K562 (cell line): ENCODE data around the gene EFCAB12. TPM values are rescaled to one million over a fixed set of nuclear protein-coding genes. Genes with fewer than 3 reads are reported as not detected.
A peak's percentile ranks its signal among the peaks of the same experiment; 100 is the strongest.

Experiments used
- ARHGAP35 ChIP-seq: fragments of 450-650 bp; IDR thresholded peaks from 2 replicates; pipeline ENCODE4 v1.6.1; 2018; ENCODE audit not compliant: partially characterized antibody
- ARID2 ChIP-seq: fragments of 450-650 bp; IDR thresholded peaks from 2 replicates; pipeline ENCODE4 v1.6.1; 2017; ENCODE audit warnings: antibody characterized with exemption, mild to moderate bottlenecking
- BMI1 ChIP-seq: fragments of 150-350 bp; IDR thresholded peaks from 2 replicates; pipeline ENCODE4 v1.6.1; 2014; ENCODE audit warnings: low read length
- CBX1 ChIP-seq: sonication (generic); IDR thresholded peaks from 2 replicates; pipeline ENCODE4 v1.6.1; 2016; ENCODE audit warnings: antibody characterized with exemption, low read depth, mild to moderate bottlenecking
- GTF2A2 ChIP-seq: IDR thresholded peaks from 2 replicates; pipeline ENCODE4 v1.6.1; 2016; ENCODE audit warnings: mild to moderate bottlenecking, missing genetic modification characterization, missing compliant biosample characterization
- JUN ChIP-seq, 2 experiments: sonication (generic) in 1 of 2; formaldehyde crosslinking in 1 of 2; IDR thresholded peaks; 2 replicates each; pipeline versions ENCODE4 v1.6.1 to v1.8.0; 2012 to 2022; ENCODE audit warnings: borderline replicate concordance in 2 of 2, mild to moderate bottlenecking in 2 of 2, improper control_type of control experiment in 1 of 2, low read depth in 1 of 2, low read length in 1 of 2, missing genetic modification reagents in 1 of 2
- KDM2B ChIP-seq: fragments of 250-450 bp; sonication (Bioruptor Pico); IDR thresholded peaks from 2 replicates; pipeline ENCODE4 v1.8.0; 2021; ENCODE audit warnings: mild to moderate bottlenecking, moderate library complexity
- MIER1 ChIP-seq: fragments of 450-650 bp; IDR thresholded peaks from 2 replicates; pipeline ENCODE4 v1.6.1; 2016; ENCODE audit warnings: antibody characterized with exemption, mild to moderate bottlenecking, low read depth
- NFE2L1 ChIP-seq: fragments of 450-650 bp; IDR thresholded peaks from 2 replicates; pipeline ENCODE4 v1.6.1; 2016; ENCODE audit warnings: missing genetic modification characterization, low read depth, mild to moderate bottlenecking, missing compliant biosample characterization, moderate library complexity, borderline replicate concordance
- PHF8 ChIP-seq: fragments of 200-600 bp; sonication (generic); IDR thresholded peaks from 2 replicates; pipeline ENCODE4 v1.6.1; 2012; ENCODE audit warnings: mixed run types, mild to moderate bottlenecking, inconsistent platforms, low read length, moderate library complexity, borderline replicate concordance
- POLR2AphosphoS2 ChIP-seq: IDR thresholded peaks from 2 replicates; pipeline ENCODE4 v1.6.1; 2012; ENCODE audit warnings: low read length, improper control_type of control experiment
- RAD51 ChIP-seq: fragments of 450-650 bp; IDR thresholded peaks from 2 replicates; pipeline ENCODE4 v1.7.1; 2016; ENCODE audit warnings: low read depth, mild to moderate bottlenecking, borderline replicate concordance
- SMC3 ChIP-seq: conservative IDR thresholded peaks from 2 replicates; pipeline ENCODE4 v1.6.1; 2011; ENCODE audit warnings: low read depth, low read length, improper control_type of control experiment; ENCODE audit not compliant: insufficient read depth
- SOX6 ChIP-seq: fragments of 450-650 bp; IDR thresholded peaks from 2 replicates; pipeline ENCODE4 v1.6.1; 2014; ENCODE audit warnings: mild to moderate bottlenecking
- TEAD4 ChIP-seq, 2 experiments: sonication (generic) in 1 of 2; formaldehyde crosslinking in 1 of 2; IDR thresholded peaks; 2 replicates each; pipeline versions ENCODE4 v1.6.1 to v1.8.0; 2012 to 2022; ENCODE audit warnings: borderline replicate concordance in 1 of 2, inconsistent platforms in 1 of 2, low read length in 1 of 2, mild to moderate bottlenecking in 1 of 2, missing genetic modification reagents in 1 of 2
- ZNF3 ChIP-seq: fragments of 250-450 bp; sonication (Bioruptor Pico); IDR thresholded peaks from 2 replicates; pipeline ENCODE4 v1.5.0; 2021; ENCODE audit warnings: mild to moderate bottlenecking, moderate library complexity
- ZNF584 ChIP-seq: fragments of 200-800 bp; sonication (Bioruptor generic); IDR thresholded peaks from 2 replicates; pipeline ENCODE4 v1.6.1; 2016; ENCODE audit warnings: low read depth, mild to moderate bottlenecking, missing genetic modification characterization, missing compliant biosample characterization
- ZNF717 ChIP-seq: fragments of 250-450 bp; sonication (Bioruptor Pico); IDR thresholded peaks from 2 replicates; pipeline ENCODE4 v1.5.0; 2021
- polyA plus RNA-seq, 8 experiments: library from polyadenylated mRNA; depleted of rRNA in 4 of 8; stranded (reverse) in 5 of 8; unstranded in 3 of 8; fragments of >200 nt; fragmentation: Nextera tagmentation in 2 of 8; fragmentation: Illumina TruSeq in 1 of 8; extraction: Ambion mirVana in 2 of 8; extraction: Trizol in 1 of 8; gene quantifications; 2 replicates each; pipeline versions ENCODE4 v1.2.1 to v1.2.3, GENCODE V29; 2011 to 2014; ENCODE audit warnings: inconsistent platforms in 1 of 8, missing spikeins in 1 of 8
- total RNA-seq, 7 experiments: library from RNA; depleted of rRNA in 6 of 7; stranded (reverse); fragments of >200 nt in 6 of 7; fragmentation: Illumina TruSeq in 2 of 7; extraction: Trizol in 2 of 7; gene quantifications; 2 replicates each; pipeline versions ENCODE4 v1.2.1 to v1.2.3, GENCODE V29; 2011 to 2021; ENCODE audit warnings: low replicate concordance in 1 of 7
- TF ChIP-seq, protein P1 (sequence below): fragments of 450-650 bp; formaldehyde crosslinking; conservative IDR thresholded peaks from 2 replicates; pipeline ENCODE4 v1.4.0; 2022; ENCODE audit warnings: mild to moderate bottlenecking, missing genetic modification characterization
- TF ChIP-seq, protein P2 (sequence below): fragments of 250-450 bp; sonication (Bioruptor Pico); IDR thresholded peaks from 2 replicates; pipeline ENCODE4 v1.9.0; 2021; ENCODE audit warnings: mild to moderate bottlenecking
- TF ChIP-seq, protein P3 (sequence below): fragments of 250-450 bp; sonication (Bioruptor Pico); IDR thresholded peaks from 2 replicates; pipeline ENCODE4 v1.9.0; 2021; ENCODE audit warnings: mild to moderate bottlenecking, inconsistent platforms
- TF ChIP-seq, protein P4 (sequence below): fragments of 450-650 bp; formaldehyde crosslinking; IDR thresholded peaks from 2 replicates; pipeline ENCODE4 v1.4.0; 2020; ENCODE audit warnings: mild to moderate bottlenecking, moderate library complexity

Gene EFCAB12
- total and polyA plus RNA-seq, 9 of the 15 experiments (the other 6 are each of a cell fraction or from before 2014, with no cell fraction given) = 0.08 to 0.95 (median 0.56) TPM; not detected in 1

DNA sequence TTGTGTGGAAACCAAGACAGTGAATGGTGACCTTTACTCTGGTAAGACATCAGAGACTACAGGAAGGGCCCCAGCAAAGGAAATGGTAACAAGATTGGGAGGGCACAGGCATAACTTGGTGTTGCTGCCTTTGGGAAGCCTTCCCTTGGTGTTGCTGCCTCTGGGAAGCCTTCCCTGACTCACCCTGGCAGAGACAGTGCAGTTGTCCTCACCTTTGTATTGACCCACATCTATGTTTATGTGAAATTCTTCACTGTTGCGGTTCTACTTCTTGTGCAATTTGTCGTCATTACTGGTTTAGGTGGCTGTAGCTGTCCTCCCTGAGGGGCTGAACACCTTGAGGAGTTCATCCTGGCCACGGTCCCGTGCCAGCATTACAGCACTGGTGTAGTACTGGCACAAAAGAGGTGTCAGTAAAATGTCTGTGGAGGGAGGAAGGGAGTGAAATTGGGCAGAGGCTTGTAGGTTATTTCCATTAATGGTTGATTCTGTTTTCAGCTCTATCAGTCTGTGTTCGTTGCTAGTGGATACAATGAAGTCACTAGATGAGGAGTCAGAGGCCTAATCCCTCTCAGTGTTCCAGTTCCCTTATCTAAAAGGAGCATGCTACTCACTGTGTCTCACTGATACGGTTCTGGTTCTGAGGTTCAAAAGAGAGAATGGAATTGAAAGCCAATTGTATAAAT, 33.2 kb upstream of the EFCAB12 start (continued):
- TF ChIP-seq JUN (IDR thresholded peaks at IDR 0.05; ENCODE audit: borderline replicate concordance, low read depth, low read length) (peak; percentile 79), JUN (CRISPR knock-in tag; IDR thresholded peaks at IDR 0.05; ENCODE audit: borderline replicate concordance) (no peak), RAD51 (no peak), KDM2B (CRISPR knock-in tag) (no peak), ARID2 (no peak), NFE2L1 (no peak), POLR2AphosphoS2 (no peak), BMI1 (peak; percentile 88), ZNF584 (CRISPR knock-in tag) (peak; percentile 53; the same call in 1 of the 2 replicates), SOX6 (peak; percentile 96), PHF8 (no peak; the same call in 1 of the 2 replicates), GTF2A2 (no peak), SMC3 (no peak), MIER1 (no peak), ARHGAP35 (no peak), CBX1 (no peak), ZNF3 (no peak), ZNF717 (CRISPR knock-in tag) (no peak), TEAD4 (IDR thresholded peaks at IDR 0.05; ENCODE audit: low read length) (peak; percentile 98), TEAD4 (CRISPR knock-in tag; IDR thresholded peaks at IDR 0.05; ENCODE audit: borderline replicate concordance) (no peak)
- TF ChIP-seq, protein P1, sequence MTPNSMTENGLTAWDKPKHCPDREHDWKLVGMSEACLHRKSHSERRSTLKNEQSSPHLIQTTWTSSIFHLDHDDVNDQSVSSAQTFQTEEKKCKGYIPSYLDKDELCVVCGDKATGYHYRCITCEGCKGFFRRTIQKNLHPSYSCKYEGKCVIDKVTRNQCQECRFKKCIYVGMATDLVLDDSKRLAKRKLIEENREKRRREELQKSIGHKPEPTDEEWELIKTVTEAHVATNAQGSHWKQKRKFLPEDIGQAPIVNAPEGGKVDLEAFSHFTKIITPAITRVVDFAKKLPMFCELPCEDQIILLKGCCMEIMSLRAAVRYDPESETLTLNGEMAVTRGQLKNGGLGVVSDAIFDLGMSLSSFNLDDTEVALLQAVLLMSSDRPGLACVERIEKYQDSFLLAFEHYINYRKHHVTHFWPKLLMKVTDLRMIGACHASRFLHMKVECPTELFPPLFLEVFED (CRISPR knock-in tag) = no peak
- TF ChIP-seq, protein P2, sequence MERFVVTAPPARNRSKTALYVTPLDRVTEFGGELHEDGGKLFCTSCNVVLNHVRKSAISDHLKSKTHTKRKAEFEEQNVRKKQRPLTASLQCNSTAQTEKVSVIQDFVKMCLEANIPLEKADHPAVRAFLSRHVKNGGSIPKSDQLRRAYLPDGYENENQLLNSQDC (CRISPR knock-in tag) = no peak
- TF ChIP-seq, protein P3, sequence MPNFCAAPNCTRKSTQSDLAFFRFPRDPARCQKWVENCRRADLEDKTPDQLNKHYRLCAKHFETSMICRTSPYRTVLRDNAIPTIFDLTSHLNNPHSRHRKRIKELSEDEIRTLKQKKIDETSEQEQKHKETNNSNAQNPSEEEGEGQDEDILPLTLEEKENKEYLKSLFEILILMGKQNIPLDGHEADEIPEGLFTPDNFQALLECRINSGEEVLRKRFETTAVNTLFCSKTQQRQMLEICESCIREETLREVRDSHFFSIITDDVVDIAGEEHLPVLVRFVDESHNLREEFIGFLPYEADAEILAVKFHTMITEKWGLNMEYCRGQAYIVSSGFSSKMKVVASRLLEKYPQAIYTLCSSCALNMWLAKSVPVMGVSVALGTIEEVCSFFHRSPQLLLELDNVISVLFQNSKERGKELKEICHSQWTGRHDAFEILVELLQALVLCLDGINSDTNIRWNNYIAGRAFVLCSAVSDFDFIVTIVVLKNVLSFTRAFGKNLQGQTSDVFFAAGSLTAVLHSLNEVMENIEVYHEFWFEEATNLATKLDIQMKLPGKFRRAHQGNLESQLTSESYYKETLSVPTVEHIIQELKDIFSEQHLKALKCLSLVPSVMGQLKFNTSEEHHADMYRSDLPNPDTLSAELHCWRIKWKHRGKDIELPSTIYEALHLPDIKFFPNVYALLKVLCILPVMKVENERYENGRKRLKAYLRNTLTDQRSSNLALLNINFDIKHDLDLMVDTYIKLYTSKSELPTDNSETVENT (CRISPR knock-in tag) = no peak
- TF ChIP-seq, protein P4, sequence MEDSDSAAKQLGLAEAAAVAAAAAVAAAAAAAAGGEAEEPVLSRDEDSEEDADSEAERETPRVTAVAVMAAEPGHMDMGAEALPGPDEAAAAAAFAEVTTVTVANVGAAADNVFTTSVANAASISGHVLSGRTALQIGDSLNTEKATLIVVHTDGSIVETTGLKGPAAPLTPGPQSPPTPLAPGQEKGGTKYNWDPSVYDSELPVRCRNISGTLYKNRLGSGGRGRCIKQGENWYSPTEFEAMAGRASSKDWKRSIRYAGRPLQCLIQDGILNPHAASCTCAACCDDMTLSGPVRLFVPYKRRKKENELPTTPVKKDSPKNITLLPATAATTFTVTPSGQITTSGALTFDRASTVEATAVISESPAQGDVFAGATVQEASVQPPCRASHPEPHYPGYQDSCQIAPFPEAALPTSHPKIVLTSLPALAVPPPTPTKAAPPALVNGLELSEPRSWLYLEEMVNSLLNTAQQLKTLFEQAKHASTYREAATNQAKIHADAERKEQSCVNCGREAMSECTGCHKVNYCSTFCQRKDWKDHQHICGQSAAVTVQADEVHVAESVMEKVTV (CRISPR knock-in tag) = no peak
